Peyer's patch (tissue), 4 donors: ENCODE data around the gene GNG7. TPM values are rescaled to one million over a fixed set of nuclear protein-coding genes. Genes with fewer than 3 reads are reported as not detected.
"Not testable (repeated sequence)": the region's sequence is repeated elsewhere in the genome, so short reads cannot be mapped to it uniquely, and the experiment has no call there.

Experiments used
- DNase-seq, 3 donors: peaks; one replicate each; pipeline ENCODE4 v3.0.0-alpha.2; 2017 to 2019
- H3K27ac ChIP-seq, 4 donors: fragments of 200-600 bp; sonication (generic); one replicate each; pipeline ENCODE4 v1.5.1; 2016 to 2019
- H3K27me3 ChIP-seq, 2 donors: fragments of 200-600 bp; sonication (generic); one replicate each; pipeline ENCODE4 v1.5.1; 2019
- H3K36me3 ChIP-seq, 3 donors: fragments of 200-600 bp; sonication (generic); one replicate each; pipeline ENCODE4 v1.5.1; 2016 to 2019
- H3K4me1 ChIP-seq, 4 donors: fragments of 200-600 bp; sonication (generic); one replicate each; pipeline ENCODE4 v1.5.1; 2016 to 2019
- H3K4me3 ChIP-seq, 4 donors: fragments of 200-600 bp; sonication (generic); 1 replicate in 3 of 4; 2 replicates in 1 of 4; pipeline ENCODE4 v1.5.1; 2016 to 2019; ENCODE audit warnings: mild to moderate bottlenecking in 1 of 4
- H3K9me3 ChIP-seq, 4 donors: fragments of 200-600 bp; sonication (generic); one replicate each; pipeline ENCODE4 v1.5.1; 2016 to 2019; ENCODE audit warnings: mild to moderate bottlenecking in 1 of 4
- POLR2A ChIP-seq, 2 donors: fragments of 450-650 bp; IDR thresholded peaks; one replicate each; pipeline ENCODE4 v1.5.1; 2017; ENCODE audit warnings: antibody characterized with exemption in 2 of 2, mild to moderate bottlenecking in 2 of 2, moderate library complexity in 2 of 2
- total RNA-seq, 4 donors: library from RNA; depleted of rRNA; stranded (reverse); fragments of >200 nt; gene quantifications; one replicate each; pipeline ENCODE4 v1.1.0, GENCODE V29; 2016
- TF ChIP-seq, protein P1 (sequence below), 6 experiments: fragments of 450-650 bp in 4 of 6; fragments of 200-600 bp in 2 of 6; sonication (generic) in 1 of 6; IDR thresholded peaks; one replicate each; pipeline ENCODE4 v1.5.1; 2017 to 2019; ENCODE audit warnings: antibody characterized with exemption in 6 of 6, mild to moderate bottlenecking in 3 of 6, moderate library complexity in 1 of 6

Gene GNG7
- total RNA-seq, 4 donors from 2014 or later = 1.2 to 14.9 (median 2.0) TPM

DNA sequence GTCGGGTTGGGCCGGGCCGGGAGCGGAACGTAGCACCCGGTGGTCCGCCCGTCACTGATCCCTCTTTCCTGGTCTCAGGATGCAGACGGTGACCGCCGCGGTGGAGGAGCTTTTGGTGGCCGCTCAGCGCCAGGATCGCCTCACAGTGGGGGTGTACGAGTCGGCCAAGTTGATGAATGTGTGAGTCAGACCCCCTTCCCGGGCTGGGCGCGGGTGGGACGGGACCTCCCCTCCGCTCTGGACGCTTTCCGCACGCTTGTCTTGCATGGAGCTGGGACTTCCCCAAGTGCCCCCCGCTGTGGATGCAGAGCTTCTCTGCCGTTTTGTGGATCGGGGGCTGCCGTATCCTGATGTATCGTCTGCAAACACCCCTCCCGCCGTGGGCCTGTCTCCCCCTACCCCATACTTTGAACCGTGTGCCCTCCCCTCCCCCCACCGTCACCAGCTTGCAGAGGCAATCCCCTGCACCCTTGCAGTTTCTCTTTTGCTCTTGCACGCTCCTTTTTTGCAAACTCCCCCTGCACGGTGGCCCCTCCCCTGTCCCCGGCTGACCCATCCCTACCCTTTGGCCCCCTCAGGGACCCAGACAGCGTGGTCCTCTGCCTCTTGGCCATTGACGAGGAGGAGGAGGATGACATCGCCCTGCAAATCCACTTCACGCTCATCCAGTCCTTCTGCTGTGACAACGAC, 225.9 kb downstream of the GNG7 start:
- Histone ChIP-seq H3K4me3 (peak overlapping the region; percentile 68 to 94 (median 84)), H3K4me1 (peaks cover 3 to 32% (median 12%) of the 10 kb centered on the region in 4 donors), H3K27ac (peak overlapping the region; percentile 78 to 95 (median 90)), H3K36me3 (no peaks in the 10 kb centered on the region), H3K9me3 (no peaks in the 10 kb centered on the region), H3K27me3 (no peaks in the 10 kb centered on the region)
- no peak for TF ChIP-seq POLR2A (IDR thresholded peaks at IDR 0.05)
- TF ChIP-seq, protein P1, sequence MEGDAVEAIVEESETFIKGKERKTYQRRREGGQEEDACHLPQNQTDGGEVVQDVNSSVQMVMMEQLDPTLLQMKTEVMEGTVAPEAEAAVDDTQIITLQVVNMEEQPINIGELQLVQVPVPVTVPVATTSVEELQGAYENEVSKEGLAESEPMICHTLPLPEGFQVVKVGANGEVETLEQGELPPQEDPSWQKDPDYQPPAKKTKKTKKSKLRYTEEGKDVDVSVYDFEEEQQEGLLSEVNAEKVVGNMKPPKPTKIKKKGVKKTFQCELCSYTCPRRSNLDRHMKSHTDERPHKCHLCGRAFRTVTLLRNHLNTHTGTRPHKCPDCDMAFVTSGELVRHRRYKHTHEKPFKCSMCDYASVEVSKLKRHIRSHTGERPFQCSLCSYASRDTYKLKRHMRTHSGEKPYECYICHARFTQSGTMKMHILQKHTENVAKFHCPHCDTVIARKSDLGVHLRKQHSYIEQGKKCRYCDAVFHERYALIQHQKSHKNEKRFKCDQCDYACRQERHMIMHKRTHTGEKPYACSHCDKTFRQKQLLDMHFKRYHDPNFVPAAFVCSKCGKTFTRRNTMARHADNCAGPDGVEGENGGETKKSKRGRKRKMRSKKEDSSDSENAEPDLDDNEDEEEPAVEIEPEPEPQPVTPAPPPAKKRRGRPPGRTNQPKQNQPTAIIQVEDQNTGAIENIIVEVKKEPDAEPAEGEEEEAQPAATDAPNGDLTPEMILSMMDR (IDR thresholded peaks at IDR 0.05) = no peak
- DNase-seq = peak; percentile 69 to 74 (median 73)

DNA sequence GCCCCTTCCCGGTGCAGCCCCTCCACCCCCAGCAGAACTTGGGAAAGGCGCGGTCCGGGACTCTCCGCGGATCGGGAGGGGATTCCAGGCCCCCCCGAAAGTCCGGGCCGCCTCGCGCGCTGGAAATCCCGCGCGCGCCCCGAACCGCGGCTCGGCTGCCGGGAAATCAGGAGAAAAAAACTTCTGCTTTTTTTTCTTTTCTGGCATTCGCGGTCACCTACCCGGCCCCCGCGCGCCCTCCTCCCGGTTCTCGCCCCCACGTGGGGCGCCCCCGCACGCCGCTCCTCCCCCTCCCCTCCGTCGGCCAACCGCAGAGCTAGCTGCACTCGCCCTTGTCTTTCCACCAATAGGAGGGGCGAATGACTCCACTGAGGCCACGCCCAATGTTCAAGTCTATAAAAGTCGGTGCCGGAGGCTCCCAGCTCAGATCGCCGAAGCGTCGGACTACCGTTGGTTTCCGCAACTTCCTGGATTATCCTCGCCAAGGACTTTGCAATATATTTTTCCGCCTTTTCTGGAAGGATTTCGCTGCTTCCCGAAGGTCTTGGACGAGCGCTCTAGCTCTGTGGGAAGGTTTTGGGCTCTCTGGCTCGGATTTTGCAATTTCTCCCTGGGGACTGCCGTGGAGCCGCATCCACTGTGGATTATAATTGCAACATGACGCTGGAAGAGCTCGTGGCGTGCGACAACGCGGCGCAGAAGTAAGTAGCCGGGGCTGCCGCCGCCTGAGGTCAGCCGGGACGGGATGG, 226.6 kb downstream of the GNG7 start, which contains the start of gene GADD45B:
Gene GADD45B (plus strand): TSS at position 426 of the 749 bp plus-strand sequence. CDS start 232 bp downstream, at position 658.
- H3K27ac ChIP-seq = peak within 1 kb of the TSS; percentile 78 to 95 (median 90)
- DNase-seq = peak; percentile 96 to 99 (median 98)
- H3K9me3 ChIP-seq = no peaks in the 10 kb centered on the region
- no peaks in the 10 kb centered on the region for H3K36me3 ChIP-seq
- no peaks in the 10 kb centered on the region for H3K27me3 ChIP-seq
- H3K4me3 ChIP-seq = peak within 1 kb of the TSS; percentile 68 to 94 (median 84)
- H3K4me1 ChIP-seq = peaks cover 3 to 32% (median 12%) of the 10 kb centered on the region in 4 donors
- TF ChIP-seq POLR2A (IDR thresholded peaks at IDR 0.05) = peak; percentile 100
- TF ChIP-seq, protein P1 (IDR thresholded peaks at IDR 0.05) = no peak

DNA sequence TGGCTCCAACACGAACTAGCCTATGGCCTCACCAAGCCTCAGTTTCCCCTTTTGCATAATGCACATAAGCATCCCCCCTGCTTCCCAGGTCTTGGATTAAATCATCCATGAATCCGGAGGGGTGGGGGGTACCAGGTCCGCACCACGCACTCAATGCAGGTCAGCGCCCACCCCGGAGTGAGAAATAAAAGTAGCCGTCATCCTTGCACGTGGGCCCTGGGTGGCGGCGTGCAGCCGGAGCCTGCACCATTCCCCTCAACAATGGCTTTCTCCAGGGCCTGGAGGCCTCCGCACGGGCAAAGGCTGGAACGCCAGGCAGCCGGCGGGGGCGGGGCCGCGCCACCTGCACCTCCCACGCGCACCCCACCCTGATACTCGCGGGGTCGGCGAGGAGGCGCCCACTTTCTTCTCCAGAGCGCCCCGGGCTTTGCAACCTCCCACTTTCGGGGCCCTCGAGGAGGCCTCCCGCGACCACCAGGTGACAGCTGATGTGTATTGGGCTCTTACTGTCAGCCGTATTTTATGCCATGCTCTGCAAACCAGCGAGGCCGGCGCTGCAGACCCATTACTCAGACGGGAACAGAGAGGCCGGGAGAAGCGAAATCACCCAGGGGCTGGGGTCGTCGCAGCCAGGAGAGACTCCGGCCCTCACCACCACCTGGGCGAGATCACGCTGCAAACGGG, 227.3 kb downstream of the GNG7 start:
- peak; percentile 58 to 75 (median 75) for DNase-seq
- no peak for TF ChIP-seq POLR2A (IDR thresholded peaks at IDR 0.05)
- TF ChIP-seq, protein P1 (IDR thresholded peaks at IDR 0.05) = no peak
- Histone ChIP-seq H3K27me3 (no peaks in the 10 kb centered on the region), H3K27ac (peak overlapping the region; percentile 76 to 92 (median 82)), H3K9me3 (no peaks in the 10 kb centered on the region), H3K4me1 (peaks cover 3 to 32% (median 12%) of the 10 kb centered on the region in 4 donors), H3K4me3 (peak overlapping the region; percentile 68 to 94 (median 84)), H3K36me3 (no peaks in the 10 kb centered on the region)

DNA sequence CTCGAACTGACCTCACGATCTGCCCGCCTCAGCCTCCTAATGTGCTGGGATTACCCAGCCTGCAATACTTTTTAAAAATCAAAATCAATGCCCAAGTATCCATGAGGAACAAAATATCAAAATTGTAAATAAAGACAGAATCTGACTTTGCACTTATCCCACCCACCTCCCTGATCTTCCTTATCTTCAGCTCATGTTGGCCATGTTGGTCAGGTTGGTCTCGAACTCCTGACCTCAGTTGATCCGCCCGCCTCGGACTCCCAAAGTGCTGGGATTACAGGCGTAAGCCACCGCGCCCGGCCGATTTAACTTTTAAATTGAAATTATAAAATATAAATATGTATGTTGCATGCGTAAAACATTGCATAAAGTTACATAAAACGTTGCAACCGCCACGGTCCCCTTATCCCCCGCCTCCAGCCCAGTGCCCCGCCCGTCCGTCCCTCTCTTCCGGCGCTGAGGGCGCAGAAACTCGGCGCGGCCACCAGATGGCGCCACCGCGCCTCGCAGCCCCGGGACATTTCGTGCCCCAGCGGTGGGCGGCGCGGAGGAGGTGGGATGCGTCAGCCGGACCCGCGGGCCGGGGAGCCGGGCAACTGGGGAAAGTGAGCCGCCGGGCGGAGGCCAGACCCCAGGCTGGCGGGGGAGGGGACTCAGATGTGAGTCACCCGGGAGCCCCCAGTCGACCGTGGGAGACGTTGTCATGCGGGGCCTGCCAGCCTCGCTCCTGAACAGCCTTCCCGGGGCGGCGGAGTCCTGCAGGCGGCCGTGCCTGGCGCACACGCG, 228.1 kb downstream of the GNG7 start:
- Histone ChIP-seq H3K9me3 (no peaks in the 10 kb centered on the region), H3K27ac (peak overlapping the region; percentile 76 to 92 (median 82)), H3K4me1 (peaks cover 3 to 30% (median 12%) of the 10 kb centered on the region in 4 donors), H3K36me3 (no peaks in the 10 kb centered on the region), H3K27me3 (no peaks in the 10 kb centered on the region), H3K4me3 (peak overlapping the region; percentile 68 to 94 (median 84))
- TF ChIP-seq POLR2A (IDR thresholded peaks at IDR 0.05) = no peak
- TF ChIP-seq, protein P1 (IDR thresholded peaks at IDR 0.05) = peak; percentile 98 to 100 (median 99)
- peak; percentile 85 to 91 (median 85) for DNase-seq

DNA sequence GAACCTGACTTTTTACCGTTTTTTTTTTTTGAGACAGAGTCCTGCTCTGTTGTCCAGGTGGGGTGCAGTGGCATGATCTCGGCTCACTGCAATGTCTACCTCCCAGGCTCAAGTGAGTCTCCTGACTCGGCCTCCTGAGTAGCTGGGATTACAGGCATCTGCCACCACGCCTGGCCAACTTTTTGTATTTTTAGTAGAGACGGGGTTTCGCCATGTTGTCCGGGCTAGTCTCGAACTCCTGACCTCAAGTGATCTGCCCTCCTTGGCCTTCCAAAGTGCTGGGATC, 232.6 kb downstream of the GNG7 start:
- not testable (repeated sequence) for H3K4me1 ChIP-seq, H3K4me3 ChIP-seq, DNase-seq, H3K27ac ChIP-seq, H3K9me3 ChIP-seq, H3K36me3 ChIP-seq, H3K27me3 ChIP-seq
